Heart right ventricle (tissue), 16 donors: ENCODE measurements around the gene SFXN2. TPM values are rescaled to one million over a fixed set of nuclear protein-coding genes. Genes with fewer than 3 reads are reported as not detected.
"Not testable (repeated sequence)": the region's sequence is repeated elsewhere in the genome, so short reads cannot be mapped to it uniquely, and the experiment has no call there.

Source experiments
- ATAC-seq, 8 donors: fragments of 200-7000 bp; cut with Tn5 transposase; one replicate each; pipeline ENCODE4 v1.9.1; 2020; ENCODE audit warnings: mild to moderate bottlenecking in 8 of 8, moderate library complexity in 8 of 8, moderate number of reproducible peaks in 1 of 8
- DNase-seq, 2 donors: peaks; one replicate each; pipeline ENCODE4 v3.0.0-alpha.2; 2020
- H3K27ac ChIP-seq, 10 donors: fragments of 200-600 bp; sonication (generic) in 2 of 10; one replicate each; pipeline versions ENCODE4 v1.5.0 to v1.8.0; 2020 to 2022; ENCODE audit warnings: mild to moderate bottlenecking in 3 of 10
- H3K27me3 ChIP-seq, 7 donors: fragments of 200-600 bp; one replicate each; pipeline ENCODE4 v1.8.0; 2021 to 2022; ENCODE audit warnings: mild to moderate bottlenecking in 2 of 7
- H3K36me3 ChIP-seq, 9 donors: fragments of 200-600 bp; sonication (generic) in 1 of 9; one replicate each; pipeline versions ENCODE4 v1.5.0 to v1.8.0; 2020 to 2022; ENCODE audit warnings: mild to moderate bottlenecking in 2 of 9
- H3K4me1 ChIP-seq, 9 donors: fragments of 200-600 bp; sonication (generic) in 1 of 9; one replicate each; pipeline versions ENCODE4 v1.5.0 to v1.8.0; 2020 to 2022; ENCODE audit warnings: mild to moderate bottlenecking in 4 of 9
- H3K4me3 ChIP-seq, 10 donors: fragments of 200-600 bp; sonication (generic) in 2 of 10; one replicate each; pipeline versions ENCODE4 v1.5.0 to v1.8.0; 2020 to 2022; ENCODE audit warnings: mild to moderate bottlenecking in 7 of 10, moderate library complexity in 2 of 10
- H3K9me3 ChIP-seq, 11 donors: fragments of 200-600 bp in 10 of 11; sonication (generic) in 2 of 11; one replicate each; pipeline versions ENCODE4 v1.5.0 to v1.8.0; 2013 to 2022; ENCODE audit warnings: mild to moderate bottlenecking in 2 of 11, control low read depth in 1 of 11, moderate library complexity in 1 of 11
- CTCF ChIP-seq, 9 donors: fragments of 200-600 bp; sonication (generic) in 2 of 9; IDR thresholded peaks; one replicate each; pipeline versions ENCODE4 v1.5.0 to v1.8.0; 2021 to 2022; ENCODE audit warnings: antibody characterized with exemption in 9 of 9, mild to moderate bottlenecking in 5 of 9, moderate library complexity in 1 of 9
- WGBS, 2 donors: extraction: QIAGEN DNeasy Blood & Tissue Kit; methylation state at CpG; one replicate each; pipeline ENCODE4 v1.1.7; 2013; ENCODE audit warnings: inconsistent platforms in 1 of 2; 5-methylcytosine and 5-hydroxymethylcytosine counted together
- intact Hi-C, 10 donors: fragments of 100-400 bp; cut with DNase I; formaldehyde crosslinking; loops; one replicate each; pipeline versions ENCODE4 v1.11.1 to v1.14.2; 2022
- polyA plus RNA-seq, 2 donors: library from polyadenylated mRNA; stranded (reverse); fragments of 200-250 nt; gene quantifications; one replicate each; pipeline ENCODE4 v1.2.3, GENCODE V29; 2013
- total RNA-seq, 10 donors: library from RNA; stranded (reverse); fragmentation: NEBNext Ultra II Directional in 3 of 10; extraction: Animal tissue kit (Norgen Biotek cat#: 25700) in 3 of 10; gene quantifications; one replicate each; pipeline versions ENCODE4 v1.2.1 to v1.2.4, GENCODE V29; 2021 to 2023
- donor health status: Arrhythmogenic right ventricular cardiomyopathy.
- donor health status: ischemic (EF 13 %, LVEDD 7.1; RV severe dilation, severe dysfunction).
- donor health status: healthy with polysubstance abuse.
- donor health status: DM: no; HTN: yes; CAD: no.
- donor health status: DM: no; HTN: no; CAD: no.
- donor health status: ischemic (EF 25% LVEDD 6.9; RV normal size, moderate dysfunction).
- donor health status: ischemic (EF 25% LVEDD 5.7; RV mildly dilated, moderate dysfunction).
- donor health status: healthy.
- donor health status: DM: yes; HTN: yes; CAD: no.
- donor health status: Ischemic cardiomyopathy.
- donor health status: ischemic (EF 35%, LVEDD 5.7; RV mildly dilated, moderate dysfunction).
- donor health status: nonischemic (EF 11% LVEDD 7.7; RV severe dilation, severe dysfunction).
- donor health status: DM: yes; HTN: yes; CAD: no.
- donor health status: PGD.
- donor health status: ischemic (EF 29% LVEDD 5.4; RV normal size, mild dysfunction).
- donor health status: nonischemic (EF 23%, LVEDD 6.1; RV moderate dilation, normal function).

Gene SFXN2
- total and polyA plus RNA-seq, 12 donors = 0.89 to 4.5 (median 2.5) TPM

GRCh38 chr10:102682416-102682815, 32.0 kb upstream of the SFXN2 start:
- DNase-seq (no peak), ATAC-seq (no peak)
- 95% methylated on average over 7 of the region's 7 CpGs for WGBS, 2 donors
- Histone ChIP-seq H3K9me3 (no peaks in the 10 kb centered on the region), H3K36me3 (peaks cover 0 to 46% (median 9%) of the 10 kb centered on the region in 9 donors), H3K27ac (no peak overlapping the region), H3K4me3 (no peak overlapping the region), H3K4me1 (peaks cover 5 to 22% (median 20%) of the 10 kb centered on the region in 9 donors), H3K27me3 (no peaks in the 10 kb centered on the region)
- TF ChIP-seq CTCF (IDR thresholded peaks at IDR 0.05) = no peak
- intact Hi-C loops = no loop called here

GRCh38 chr10:102682981-102683380, 31.5 kb upstream of the SFXN2 start:
- Histone ChIP-seq H3K27ac (no peak overlapping the region), H3K27me3 (no peaks in the 10 kb centered on the region), H3K4me1 (peaks cover 5 to 17% (median 14%) of the 10 kb centered on the region in 9 donors), H3K36me3 (peaks cover 0 to 48% (median 9%) of the 10 kb centered on the region in 9 donors), H3K9me3 (no peaks in the 10 kb centered on the region), H3K4me3 (no peak overlapping the region)
- 93 to 97% methylated on average over 4 of the region's 4 CpGs for WGBS, 2 donors
- DNase-seq (no peak), ATAC-seq (no peak)
- intact Hi-C loops = no loop called here
- TF ChIP-seq CTCF (IDR thresholded peaks at IDR 0.05) = no peak

GRCh38 chr10:102683736-102684135, 30.7 kb upstream of the SFXN2 start:
- DNase-seq (no peak), ATAC-seq (no peak)
- no peaks in the 10 kb centered on the region for H3K27me3 ChIP-seq
- intact Hi-C loops = no loop called here
- no peak for TF ChIP-seq CTCF (IDR thresholded peaks at IDR 0.05)
- H3K36me3 ChIP-seq = peaks cover 0 to 54% (median 9%) of the 10 kb centered on the region in 9 donors
- 92% methylated on average over 5 of the region's 5 CpGs for WGBS, 2 donors
- no peaks in the 10 kb centered on the region for H3K9me3 ChIP-seq
- peaks cover 2 to 9% (median 7%) of the 10 kb centered on the region in 9 donors for H3K4me1 ChIP-seq
- H3K4me3 ChIP-seq = no peak overlapping the region
- H3K27ac ChIP-seq = no peak overlapping the region

GRCh38 chr10:102691285-102692066, 23.0 kb upstream of the SFXN2 start:
- intact Hi-C loops = no loop called here
- Histone ChIP-seq H3K27ac (no peak overlapping the region), H3K4me3 (no peak overlapping the region), H3K9me3 (no peaks in the 10 kb centered on the region), H3K27me3 (no peaks in the 10 kb centered on the region), H3K36me3 (peaks cover 0 to 57% (median 4%) of the 10 kb centered on the region in 9 donors), H3K4me1 (peaks cover 0 to 8% (median 0%) of the 10 kb centered on the region in 9 donors)
- no peak for DNase-seq
- peak in 2 of 8 donors; percentile 42 to 55 for ATAC-seq
- 79 to 80% methylated on average over 8 of the region's 8 CpGs for WGBS, 2 donors
- no peak for TF ChIP-seq CTCF (IDR thresholded peaks at IDR 0.05)

- H3K9me3 ChIP-seq, H3K4me3 ChIP-seq, DNase-seq, H3K27me3 ChIP-seq, ATAC-seq, intact Hi-C loops, H3K4me1 ChIP-seq, H3K27ac ChIP-seq: not testable (repeated sequence)
- WGBS, 2 donors = 98% methylated on average over 10 of the region's 10 CpGs
- peaks cover 0 to 69% (median 14%) of the 10 kb centered on the region in 9 donors for H3K36me3 ChIP-seq
Measured at GRCh38 chr10:102695401-102695800, 19.0 kb upstream of the SFXN2 start.
